Osteoblast (primary cell): ENCODE measurements around the gene ZNF329. TPM values are rescaled to one million over a fixed set of nuclear protein-coding genes. Genes with fewer than 3 reads are reported as not detected.

Source experiments
- DNase-seq: peaks from one replicate; pipeline ENCODE4 v3.0.0; 2011; ENCODE audit warnings: low spot score, mixed read lengths; ENCODE audit not compliant: insufficient read length; ENCODE audit errors: missing footprints
- H2AFZ ChIP-seq: 2 replicates; pipeline ENCODE4 v1.6.0; 2011; ENCODE audit warnings: mild to moderate bottlenecking, low read length
- H3K27ac ChIP-seq: 2 replicates; pipeline ENCODE4 v1.5.1; 2011; ENCODE audit warnings: mild to moderate bottlenecking, low read depth, low read length, moderate library complexity
- H3K27me3 ChIP-seq: 2 replicates; pipeline ENCODE4 v1.6.0; 2012; ENCODE audit warnings: mild to moderate bottlenecking, control low read depth, inconsistent platforms, low read length, moderate library complexity; ENCODE audit not compliant: insufficient read depth
- H3K36me3 ChIP-seq: 2 replicates; pipeline ENCODE4 v1.5.1; 2011; ENCODE audit warnings: mild to moderate bottlenecking, low read length, control low read depth, moderate library complexity; ENCODE audit not compliant: insufficient read depth
- H3K4me1 ChIP-seq: 2 replicates; pipeline ENCODE4 v1.5.1; 2011; ENCODE audit warnings: mild to moderate bottlenecking, low read length, control low read depth, moderate library complexity; ENCODE audit not compliant: insufficient read depth
- H3K4me2 ChIP-seq: 2 replicates; pipeline ENCODE4 v1.6.0; 2011; ENCODE audit warnings: mild to moderate bottlenecking, low read length; ENCODE audit not compliant: insufficient read depth
- H3K4me3 ChIP-seq: fragments of 200-600 bp; sonication (generic); 3 replicates; pipeline ENCODE4 v1.5.1; 2012; ENCODE audit warnings: mild to moderate bottlenecking, low read length, inconsistent platforms; ENCODE audit not compliant: insufficient read depth
- H3K79me2 ChIP-seq: 2 replicates; pipeline ENCODE4 v1.6.0; 2012; ENCODE audit warnings: mild to moderate bottlenecking, low read length, control low read depth, inconsistent platforms; ENCODE audit not compliant: insufficient read depth
- H3K9me3 ChIP-seq: 2 replicates; pipeline ENCODE4 v1.5.1; 2011; ENCODE audit warnings: low read depth, low read length, control low read depth
- H4K20me1 ChIP-seq: 2 replicates; pipeline ENCODE4 v1.6.0; 2012; ENCODE audit warnings: mild to moderate bottlenecking, low read length, control low read depth; ENCODE audit not compliant: insufficient read depth
- CTCF ChIP-seq: IDR thresholded peaks from 2 replicates; pipeline ENCODE4 v1.5.1; 2011; ENCODE audit warnings: mild to moderate bottlenecking, low read depth, low read length, moderate library complexity; ENCODE audit errors: extremely low read depth
- total RNA-seq: library from RNA; depleted of rRNA; stranded (reverse); fragments of >200 nt; gene quantifications from 2 replicates; pipeline ENCODE4 v1.2.3, GENCODE V29; 2012

The ZNF329 gene
- total RNA-seq, 1 donor: 11.9 TPM

DNA sequence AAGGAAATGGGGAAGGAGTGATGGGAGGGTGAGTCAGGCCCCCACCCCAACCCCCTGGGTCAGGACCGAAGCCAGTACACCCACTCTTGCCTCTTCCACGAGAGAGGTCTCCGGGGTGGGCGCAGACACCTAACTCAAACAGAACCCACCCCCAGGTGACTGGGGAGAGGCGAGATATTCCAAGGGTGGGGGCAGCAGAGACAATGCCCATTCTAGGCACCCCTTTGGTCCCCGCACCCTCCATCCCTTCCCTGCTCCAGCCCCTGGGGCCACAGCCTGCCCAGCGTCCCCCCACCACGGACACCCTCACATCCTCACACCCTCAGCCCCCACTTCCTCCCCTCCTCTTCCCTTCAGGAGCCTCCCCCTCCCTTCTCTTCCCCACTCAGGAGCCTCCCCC is 53.2 kb downstream of the ZNF329 start:
- no peaks in the 10 kb centered on the region for H4K20me1 ChIP-seq
- no peak overlapping the region for H2AFZ ChIP-seq
- no peaks in the 10 kb centered on the region for H3K27me3 ChIP-seq
- peak overlapping the region; percentile 84 for H3K4me2 ChIP-seq
- H3K79me2 ChIP-seq: peaks cover 32% of the 10 kb centered on the region
- peak overlapping the region; percentile 66 for H3K27ac ChIP-seq
- H3K36me3 ChIP-seq: no peaks in the 10 kb centered on the region
- TF ChIP-seq CTCF: no peak
- peaks cover 2% of the 10 kb centered on the region for H3K9me3 ChIP-seq
- peaks cover 6% of the 10 kb centered on the region for H3K4me1 ChIP-seq
- no peak for DNase-seq
- H3K4me3 ChIP-seq: peak overlapping the region; percentile 99

- DNase-seq: peak; percentile 68
- TF ChIP-seq CTCF: no peak
- H3K4me1 ChIP-seq: peaks cover 6% of the 10 kb centered on the region
- H3K9me3 ChIP-seq: peaks cover 2% of the 10 kb centered on the region
- no peaks in the 10 kb centered on the region for H4K20me1 ChIP-seq
- peak overlapping the region; percentile 84 for H3K4me2 ChIP-seq
- H3K27me3 ChIP-seq: no peaks in the 10 kb centered on the region
- H3K4me3 ChIP-seq: peak overlapping the region; percentile 99
- H3K36me3 ChIP-seq: no peaks in the 10 kb centered on the region
- H2AFZ ChIP-seq: no peak overlapping the region
- peak overlapping the region; percentile 66 for H3K27ac ChIP-seq
- H3K79me2 ChIP-seq: peaks cover 32% of the 10 kb centered on the region
Observed at GRCh38 chr19:58096884-58097283, 53.7 kb downstream of the ZNF329 start.

DNA sequence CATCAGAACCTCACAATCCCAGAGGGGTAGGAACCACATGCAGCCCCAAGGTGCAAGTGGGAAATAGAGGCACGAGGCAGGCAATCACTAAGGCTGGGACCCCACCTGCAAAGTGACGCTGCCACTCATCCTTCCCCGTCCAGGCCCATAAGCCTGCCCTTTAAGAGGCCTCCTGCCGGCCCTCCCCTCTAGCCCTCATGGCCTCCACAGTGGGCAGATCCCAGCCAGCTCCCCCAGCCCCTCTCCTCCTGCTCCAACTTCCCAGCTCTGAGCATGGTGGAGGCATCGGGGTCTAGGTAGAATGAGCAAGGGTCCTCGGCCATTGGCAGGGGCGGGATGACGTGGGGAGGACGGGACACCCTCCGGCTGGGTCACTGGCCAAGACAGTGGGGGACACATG is 55.3 kb downstream of the ZNF329 start:
- no peak for TF ChIP-seq CTCF
- Histone ChIP-seq H3K4me2 (no peak overlapping the region), H3K4me3 (no peak overlapping the region), H3K9me3 (peaks cover 2% of the 10 kb centered on the region), H3K79me2 (peaks cover 32% of the 10 kb centered on the region), H3K36me3 (peaks cover 3% of the 10 kb centered on the region), H3K27ac (no peak overlapping the region), H3K27me3 (no peaks in the 10 kb centered on the region), H4K20me1 (no peaks in the 10 kb centered on the region), H2AFZ (no peak overlapping the region), H3K4me1 (peaks cover 6% of the 10 kb centered on the region)
- peak; percentile 55 for DNase-seq

- Histone ChIP-seq H3K79me2 (peaks cover 32% of the 10 kb centered on the region), H3K4me3 (no peak overlapping the region), H3K4me1 (peaks cover 3% of the 10 kb centered on the region), H2AFZ (no peak overlapping the region), H3K9me3 (peaks cover 4% of the 10 kb centered on the region), H3K27me3 (no peaks in the 10 kb centered on the region), H3K36me3 (peaks cover 8% of the 10 kb centered on the region), H4K20me1 (no peaks in the 10 kb centered on the region), H3K4me2 (no peak overlapping the region), H3K27ac (no peak overlapping the region)
- TF ChIP-seq CTCF: no peak
- peak; percentile 17 for DNase-seq
Observed at GRCh38 chr19:58093071-58093470, 57.5 kb downstream of the ZNF329 start.
